Prostate gland (tissue), 2 donors: ENCODE data around the gene DUSP15.

Experiments
- POLR2A ChIP-seq: fragments of 450-650 bp; IDR thresholded peaks from one replicate; pipeline ENCODE4 v1.6.1; 2016; ENCODE audit warnings: antibody characterized with exemption, mild to moderate bottlenecking
- POLR2AphosphoS5 ChIP-seq: sonication (generic); formaldehyde crosslinking; IDR thresholded peaks from one replicate; pipeline ENCODE4 v1.6.1; 2017; ENCODE audit warnings: antibody characterized with exemption
- TF ChIP-seq, protein P1 (sequence below), 4 experiments: fragments of 200-600 bp in 2 of 4; fragments of 450-650 bp in 2 of 4; sonication (generic) in 2 of 4; IDR thresholded peaks; 1 replicate in 3 of 4; 2 replicates in 1 of 4; pipeline ENCODE4 v1.5.1; 2016 to 2019; ENCODE audit warnings: antibody characterized with exemption in 4 of 4, mild to moderate bottlenecking in 2 of 4, moderate library complexity in 2 of 4

DNA sequence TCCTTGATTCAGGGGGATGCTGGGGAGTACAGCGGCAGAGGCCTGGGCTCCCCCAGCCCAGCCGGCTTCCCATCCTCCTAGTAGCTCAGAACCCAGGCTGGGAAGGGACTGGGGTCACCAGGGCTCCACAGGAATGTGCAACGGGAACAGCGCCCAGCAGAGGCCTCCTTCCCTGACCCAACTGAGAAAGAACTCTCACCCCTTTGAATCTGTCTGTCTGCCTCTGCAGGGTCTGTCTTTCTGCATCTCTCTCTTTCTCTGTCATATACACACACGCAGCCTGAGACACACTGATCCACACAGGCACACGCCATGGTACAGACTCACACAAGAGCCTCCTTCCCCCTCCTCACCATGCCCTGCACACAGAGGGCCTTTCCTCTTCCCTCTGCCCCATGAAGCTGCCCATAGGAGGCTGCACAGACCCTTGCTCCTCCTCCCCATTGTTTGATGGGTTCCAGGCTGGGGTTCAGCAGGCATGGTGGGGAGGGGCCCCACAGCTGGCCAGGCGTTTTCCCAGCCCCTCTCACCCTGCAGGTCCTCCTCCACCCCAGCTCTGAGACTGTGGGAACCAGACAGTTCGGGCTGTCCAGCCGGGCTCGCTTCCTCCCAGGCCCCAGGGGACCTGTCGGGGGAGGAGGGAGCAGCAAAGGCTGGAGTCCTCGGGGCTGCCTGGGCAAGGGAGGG is 27.7 kb downstream of the DUSP15 start:
- TF ChIP-seq POLR2A (no peak), POLR2AphosphoS5 (no peak)
- TF ChIP-seq, protein P1, sequence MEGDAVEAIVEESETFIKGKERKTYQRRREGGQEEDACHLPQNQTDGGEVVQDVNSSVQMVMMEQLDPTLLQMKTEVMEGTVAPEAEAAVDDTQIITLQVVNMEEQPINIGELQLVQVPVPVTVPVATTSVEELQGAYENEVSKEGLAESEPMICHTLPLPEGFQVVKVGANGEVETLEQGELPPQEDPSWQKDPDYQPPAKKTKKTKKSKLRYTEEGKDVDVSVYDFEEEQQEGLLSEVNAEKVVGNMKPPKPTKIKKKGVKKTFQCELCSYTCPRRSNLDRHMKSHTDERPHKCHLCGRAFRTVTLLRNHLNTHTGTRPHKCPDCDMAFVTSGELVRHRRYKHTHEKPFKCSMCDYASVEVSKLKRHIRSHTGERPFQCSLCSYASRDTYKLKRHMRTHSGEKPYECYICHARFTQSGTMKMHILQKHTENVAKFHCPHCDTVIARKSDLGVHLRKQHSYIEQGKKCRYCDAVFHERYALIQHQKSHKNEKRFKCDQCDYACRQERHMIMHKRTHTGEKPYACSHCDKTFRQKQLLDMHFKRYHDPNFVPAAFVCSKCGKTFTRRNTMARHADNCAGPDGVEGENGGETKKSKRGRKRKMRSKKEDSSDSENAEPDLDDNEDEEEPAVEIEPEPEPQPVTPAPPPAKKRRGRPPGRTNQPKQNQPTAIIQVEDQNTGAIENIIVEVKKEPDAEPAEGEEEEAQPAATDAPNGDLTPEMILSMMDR (IDR thresholded peaks at IDR 0.05): no peak
